HCT116 (cell line): Measurements from ENCODE around the gene FKBP14. TPM values are rescaled to one million over a fixed set of nuclear protein-coding genes. Genes with fewer than 3 reads are reported as not detected.

Experiments used
- ATAC-seq: fragments of 200-7000 bp; cut with Tn5 transposase; 2 replicates; pipeline ENCODE4 v1.9.1; 2020; ENCODE audit warnings: mild to moderate bottlenecking, moderate library complexity
- BruUV-seq: library from RNA; stranded (reverse); fragments of 400-500 nt; replicated peaks from 2 replicates; lab custom pipeline; 2021; lab: Mats Ljungman, UMichigan
- CTCF ChIA-PET: fragments of 300-600 bp; sonication (Branson Sonifier 250); formaldehyde crosslinking; loops from one replicate; lab custom pipeline; 2021; ENCODE audit warnings: antibody characterized with exemption; lab: Charles Lee
- POLR2A ChIA-PET: fragments of 300-600, 350-600 bp; sonication (Branson Sonifier 250); formaldehyde crosslinking; loops from one replicate; lab custom pipeline; 2021; ENCODE audit warnings: antibody characterized with exemption; lab: Charles Lee
- RAD21 ChIA-PET, 2 experiments: fragments of 300-600 bp; sonication (Branson Sonifier 250); formaldehyde crosslinking; loops; one replicate each; lab custom pipeline; 2023; ENCODE audit warnings: low total read pairs in 2 of 2; ENCODE audit not compliant: uncharacterized antibody in 2 of 2, unreplicated experiment in 2 of 2, low non-redundant PET in 1 of 2; lab: Charles Lee
- DNase-seq: peaks from one replicate; pipeline ENCODE4 v3.0.0-alpha.2; 2010; ENCODE audit warnings: low read depth, low spot score
- H2AFZ ChIP-seq: fragments of 200-600 bp; shearing (Covaris generic), sonication (generic); 2 replicates; pipeline ENCODE4 v1.6.1; 2017; ENCODE audit warnings: low read depth, mixed run types, mixed read lengths, antibody characterized with exemption, low read length; ENCODE audit not compliant: poor library complexity, severe bottlenecking
- H3K27ac ChIP-seq: 2 replicates; pipeline ENCODE4 v1.5.1; 2012; ENCODE audit warnings: low read depth, low read length
- H3K27me3 ChIP-seq: fragments of 200-600 bp; sonication (generic); 2 replicates; pipeline ENCODE4 v1.6.1; 2016; ENCODE audit warnings: mixed run types, low read length, mixed read lengths; ENCODE audit not compliant: insufficient read depth
- H3K36me3 ChIP-seq, 2 experiments: fragments of 200-500 bp in 1 of 2; fragments of 200-600 bp in 1 of 2; sonication (Bioruptor generic) in 1 of 2; sonication (generic) in 1 of 2; 2 replicates each; pipeline versions ENCODE4 v1.5.1 to v1.6.1; 2014 to 2016; ENCODE audit warnings: low read length in 2 of 2, inconsistent platforms in 1 of 2, mixed read lengths in 1 of 2, mixed run types in 1 of 2; ENCODE audit not compliant: insufficient read depth in 2 of 2, control insufficient read depth in 1 of 2
- H3K4me1 ChIP-seq, 2 experiments: fragments of 200-600 bp in 1 of 2; sonication (generic) in 1 of 2; 2 replicates each; pipeline versions ENCODE4 v1.5.1 to v1.6.1; 2012 to 2017; ENCODE audit warnings: low read length in 2 of 2, inconsistent platforms in 1 of 2, mild to moderate bottlenecking in 1 of 2, mixed read lengths in 1 of 2, mixed run types in 1 of 2, moderate library complexity in 1 of 2; ENCODE audit not compliant: insufficient read depth in 2 of 2, control insufficient read depth in 1 of 2
- H3K4me2 ChIP-seq: fragments of 200-600 bp; sonication (generic); 2 replicates; pipeline ENCODE4 v1.6.1; 2017; ENCODE audit warnings: mixed run types, low read length, mixed read lengths
- H3K4me3 ChIP-seq, 2 experiments: fragments of 200-600 bp in 1 of 2; sonication (generic) in 1 of 2; replicated peaks in 1 of 2; 2 replicates each; pipeline ENCODE4 v1.5.1; 2011 to 2016; ENCODE audit warnings: low read length in 2 of 2, control low read depth in 1 of 2, low read depth in 1 of 2, mild to moderate bottlenecking in 1 of 2, mixed read lengths in 1 of 2, mixed run types in 1 of 2
- H3K79me2 ChIP-seq: fragments of 200-600 bp; sonication (generic); 2 replicates; pipeline ENCODE4 v1.6.1; 2017; ENCODE audit warnings: mild to moderate bottlenecking, mixed run types, low read length, moderate library complexity, mixed read lengths; ENCODE audit not compliant: insufficient read depth
- H3K9ac ChIP-seq: fragments of 200-600 bp; sonication (generic); 2 replicates; pipeline ENCODE4 v1.6.1; 2016; ENCODE audit warnings: low read length, mixed read lengths
- H3K9me2 ChIP-seq: fragments of 200-600 bp; sonication (generic), shearing (Covaris generic); 2 replicates; pipeline ENCODE4 v1.6.1; 2017; ENCODE audit warnings: mixed run types, mild to moderate bottlenecking, moderate library complexity; ENCODE audit not compliant: insufficient read depth
- H3K9me3 ChIP-seq, 2 experiments: fragments of 200-500 bp in 1 of 2; fragments of 200-600 bp in 1 of 2; sonication (Bioruptor generic) in 1 of 2; sonication (generic) in 1 of 2; 2 replicates each; pipeline ENCODE4 v1.6.1; 2014 to 2017; ENCODE audit warnings: low read length in 2 of 2, mixed read lengths in 2 of 2, inconsistent platforms in 1 of 2, low read depth in 1 of 2, mild to moderate bottlenecking in 1 of 2, mixed run types in 1 of 2, moderate library complexity in 1 of 2; ENCODE audit not compliant: control insufficient read depth in 1 of 2, insufficient read depth in 1 of 2
- H4K20me1 ChIP-seq: fragments of 200-600 bp; sonication (generic), shearing (Covaris generic); 2 replicates; pipeline ENCODE4 v1.6.1; 2017; ENCODE audit warnings: mixed run types, mild to moderate bottlenecking, moderate library complexity; ENCODE audit not compliant: insufficient read depth
- ATF3 ChIP-seq: IDR thresholded peaks from 2 replicates; pipeline ENCODE4 v1.6.1; 2012
- EZH2 ChIP-seq: fragments of 200-600 bp; sonication (generic); IDR thresholded peaks from 2 replicates; pipeline ENCODE4 v1.6.1; 2017; ENCODE audit warnings: antibody characterized with exemption, mixed run types
- FOSL1 ChIP-seq: IDR thresholded peaks from 2 replicates; pipeline ENCODE4 v1.6.1; 2012; ENCODE audit warnings: low read depth
- MAX ChIP-seq: IDR thresholded peaks from 2 replicates; pipeline ENCODE4 v1.6.1; 2012
- POLR2A ChIP-seq: IDR thresholded peaks from 2 replicates; pipeline ENCODE4 v1.7.0; 2011; ENCODE audit warnings: borderline replicate concordance; ENCODE audit not compliant: insufficient read depth, insufficient read length; ENCODE audit errors: extremely low read depth
- RAD21 ChIP-seq: IDR thresholded peaks from 2 replicates; pipeline ENCODE4 v1.6.1; 2012; ENCODE audit warnings: low read depth, mild to moderate bottlenecking
- YY1 ChIP-seq: IDR thresholded peaks from 2 replicates; pipeline ENCODE4 v1.6.1; 2011; ENCODE audit warnings: low read length, low read depth, moderate library complexity, mild to moderate bottlenecking; ENCODE audit not compliant: insufficient replicate concordance; ENCODE audit errors: extremely low read depth
- ZNF274 ChIP-seq: fragments of 200-500 bp; sonication (Bioruptor generic); IDR thresholded peaks from 2 replicates; pipeline ENCODE4 v1.6.1; 2014; ENCODE audit warnings: mild to moderate bottlenecking, low read depth, low read length, inconsistent platforms
- intact Hi-C: fragments of 100-400 bp; cut with micrococcal nuclease; formaldehyde crosslinking; loops from 2 replicates; pipeline ENCODE4 v1.10.0; 2022
- total RNA-seq: library from RNA; stranded (reverse); gene quantifications from one replicate; pipeline ENCODE4 v1.2.1, GENCODE V29; 2021; ENCODE audit not compliant: unreplicated experiment
- TF ChIP-seq, protein P1 (sequence below): IDR thresholded peaks from 2 replicates; pipeline ENCODE4 v1.6.1; 2011; ENCODE audit warnings: mild to moderate bottlenecking, low read length, moderate library complexity; ENCODE audit not compliant: insufficient replicate concordance; ENCODE audit errors: extremely low read depth

The FKBP14 gene
- total RNA-seq, 1 experiment from 2014 or later: 13.6 TPM

DNA sequence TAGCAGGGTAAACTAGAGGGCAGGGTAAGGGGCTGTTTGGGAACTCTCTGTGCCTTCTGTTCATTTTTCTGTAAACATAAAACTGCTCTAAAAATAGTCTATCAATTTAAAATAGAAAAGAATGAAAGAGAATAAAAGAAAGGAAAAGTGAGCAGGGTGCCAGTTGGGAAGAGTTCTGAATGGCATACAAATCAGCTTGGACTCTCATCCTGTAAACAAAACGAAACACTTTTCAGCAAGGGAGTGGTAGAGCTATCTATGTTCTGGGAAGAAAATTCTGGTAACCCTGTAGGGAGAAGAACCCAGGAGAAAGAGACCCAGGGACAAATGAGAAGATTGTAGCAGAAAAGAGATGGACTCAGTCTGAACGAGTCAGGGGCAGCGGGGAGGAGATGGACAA is 61.5 kb downstream of the FKBP14 start:
- no peaks in the 10 kb centered on the region for H3K9me3 ChIP-seq
- ATAC-seq (no peak), DNase-seq (no peak)
- H4K20me1 ChIP-seq: no peaks in the 10 kb centered on the region; the same call in 1 of the 2 replicates
- no peak overlapping the region for H3K4me2 ChIP-seq
- H3K4me1 ChIP-seq: peaks cover 18 to 19% of the 10 kb centered on the region in 2 experiments
- ChIA-PET POLR2A (no interaction called here), CTCF (no interaction called here), RAD21 (no interaction called here)
- no peak overlapping the region for H2AFZ ChIP-seq
- intact Hi-C loops: no loop called here
- no peak overlapping the region for H3K27ac ChIP-seq
- no peak overlapping the region for H3K9ac ChIP-seq
- H3K9me2 ChIP-seq: no peaks in the 10 kb centered on the region
- peaks cover 12% of the 10 kb centered on the region for H3K79me2 ChIP-seq
- H3K27me3 ChIP-seq: no peaks in the 10 kb centered on the region
- TF ChIP-seq FOSL1 (no peak), EZH2 (no peak), ZNF274 (no peak), RAD21 (no peak), MAX (no peak), ATF3 (no peak), YY1 (no peak), POLR2A (no peak)
- TF ChIP-seq, protein P1, sequence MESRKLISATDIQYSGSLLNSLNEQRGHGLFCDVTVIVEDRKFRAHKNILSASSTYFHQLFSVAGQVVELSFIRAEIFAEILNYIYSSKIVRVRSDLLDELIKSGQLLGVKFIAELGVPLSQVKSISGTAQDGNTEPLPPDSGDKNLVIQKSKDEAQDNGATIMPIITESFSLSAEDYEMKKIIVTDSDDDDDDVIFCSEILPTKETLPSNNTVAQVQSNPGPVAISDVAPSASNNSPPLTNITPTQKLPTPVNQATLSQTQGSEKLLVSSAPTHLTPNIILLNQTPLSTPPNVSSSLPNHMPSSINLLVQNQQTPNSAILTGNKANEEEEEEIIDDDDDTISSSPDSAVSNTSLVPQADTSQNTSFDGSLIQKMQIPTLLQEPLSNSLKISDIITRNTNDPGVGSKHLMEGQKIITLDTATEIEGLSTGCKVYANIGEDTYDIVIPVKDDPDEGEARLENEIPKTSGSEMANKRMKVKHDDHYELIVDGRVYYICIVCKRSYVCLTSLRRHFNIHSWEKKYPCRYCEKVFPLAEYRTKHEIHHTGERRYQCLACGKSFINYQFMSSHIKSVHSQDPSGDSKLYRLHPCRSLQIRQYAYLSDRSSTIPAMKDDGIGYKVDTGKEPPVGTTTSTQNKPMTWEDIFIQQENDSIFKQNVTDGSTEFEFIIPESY: no peak
- TF ChIP-seq, all 23 proteins: peak for 0
- 0 out of 4 replicates have a peak, but pooled peaks cover 0 to 4% of the 10 kb centered on the region in 2 experiments for H3K36me3 ChIP-seq
- no TSS peak for BruUV-seq
- H3K4me3 ChIP-seq: no peak overlapping the region
